A673 (cell line): ENCODE results near the gene HMGXB3. TPM values are rescaled to one million over a fixed set of nuclear protein-coding genes. Genes with fewer than 3 reads are reported as not detected.
A peak's percentile ranks its signal among the peaks of the same experiment; 100 is the strongest.
"Not testable (repeated sequence)": the region's sequence is repeated elsewhere in the genome, so short reads cannot be mapped to it uniquely, and the experiment has no call there.

Experiments used
- BruUV-seq: library from RNA; stranded (reverse); fragments of 400-500 nt; replicated peaks from 2 replicates; lab custom pipeline; 2021; lab: Mats Ljungman, UMichigan
- CTCF ChIA-PET: fragments of 300-600 bp; sonication (Branson Sonifier 250); formaldehyde crosslinking; loops from one replicate; lab custom pipeline; 2022; ENCODE audit warnings: antibody characterized with exemption; lab: Charles Lee
- POLR2A ChIA-PET: fragments of 300-600 bp; sonication (Branson Sonifier 250); formaldehyde crosslinking; loops from one replicate; lab custom pipeline; 2022; ENCODE audit warnings: antibody characterized with exemption; ENCODE audit not compliant: low non-redundant PET; lab: Charles Lee
- DNase-seq: peaks from one replicate; pipeline ENCODE4 v3.0.0-alpha.2; 2015; ENCODE audit warnings: low spot score
- H3K27ac ChIP-seq: fragments of 200-600 bp; sonication (generic); 2 replicates; pipeline ENCODE4 v1.5.1; 2016; ENCODE audit warnings: mixed run types, low read depth, mild to moderate bottlenecking, mixed read lengths, antibody characterized with exemption, low read length; ENCODE audit not compliant: poor library complexity, severe bottlenecking
- H3K27me3 ChIP-seq: fragments of 200-600 bp; sonication (generic); replicated peaks from 2 replicates; pipeline ENCODE4 v1.6.1; 2017; ENCODE audit warnings: mixed run types, low read depth, mild to moderate bottlenecking, mixed read lengths, antibody characterized with exemption, low read length; ENCODE audit not compliant: insufficient read depth, poor library complexity
- H3K36me3 ChIP-seq: fragments of 200-600 bp; sonication (generic); 2 replicates; pipeline ENCODE4 v1.6.1; 2016; ENCODE audit warnings: mixed run types, mild to moderate bottlenecking, mixed read lengths, antibody characterized with exemption, low read length; ENCODE audit not compliant: insufficient read depth, poor library complexity, severe bottlenecking
- H3K4me1 ChIP-seq: fragments of 200-600 bp; sonication (generic); 2 replicates; pipeline ENCODE4 v1.6.1; 2017; ENCODE audit warnings: mixed run types, mild to moderate bottlenecking, mixed read lengths, antibody characterized with exemption, low read length; ENCODE audit not compliant: insufficient read depth, poor library complexity, severe bottlenecking
- H3K4me3 ChIP-seq: fragments of 200-600 bp; sonication (generic); 2 replicates; pipeline ENCODE4 v1.5.1; 2016; ENCODE audit warnings: low read depth, mixed run types, mild to moderate bottlenecking, mixed read lengths, low read length; ENCODE audit not compliant: poor library complexity, severe bottlenecking
- H3K9me3 ChIP-seq: fragments of 200-600 bp; sonication (generic); 2 replicates; pipeline ENCODE4 v1.6.1; 2016; ENCODE audit warnings: mixed run types, low read depth, mild to moderate bottlenecking, mixed read lengths, antibody characterized with exemption, low read length; ENCODE audit not compliant: poor library complexity, severe bottlenecking
- CTCF ChIP-seq: fragments of 300-800, 200-600 bp; sonication (generic); conservative IDR thresholded peaks from 2 replicates; pipeline ENCODE4 v1.5.1; 2017; ENCODE audit warnings: low read depth, mild to moderate bottlenecking, antibody characterized with exemption, low read length, moderate library complexity, mixed read lengths
- EZH2 ChIP-seq: fragments of 200-600 bp; sonication (generic); IDR thresholded peaks from 2 replicates; pipeline ENCODE4 v1.6.1; 2017; ENCODE audit warnings: borderline replicate concordance, low read depth, mild to moderate bottlenecking, mixed read lengths, antibody characterized with exemption, low read length; ENCODE audit not compliant: poor library complexity, severe bottlenecking
- intact Hi-C: fragments of 100-400 bp; cut with micrococcal nuclease; formaldehyde crosslinking; loops from one replicate; pipeline ENCODE4 v1.10.0; 2022; ENCODE audit not compliant: unreplicated experiment
- total RNA-seq: library from RNA; stranded (reverse); gene quantifications from 2 replicates; pipeline ENCODE4 v1.2.3, GENCODE V29; 2021

The HMGXB3 gene
- total RNA-seq, 1 experiment from 2014 or later, result 52.6 TPM

- no peak overlapping the region for H3K4me3 ChIP-seq
- ChIA-PET POLR2A (no interaction called here), CTCF (interaction anchor here (0.7 kb wide), 1 partner anchor 126 kb away, joined by 6 read pairs; no protein-coding TSS in a partner anchor)
- peaks cover 30% of the 10 kb centered on the region for H3K4me1 ChIP-seq
- DNase-seq, result no peak
- H3K36me3 ChIP-seq, result peaks cover 77% of the 10 kb centered on the region
- H3K9me3 ChIP-seq, result no peaks in the 10 kb centered on the region
- no TSS peak for BruUV-seq
- H3K27ac ChIP-seq, result peak overlapping the region; percentile 56
- no peak for TF ChIP-seq CTCF
- no peak for TF ChIP-seq EZH2
- H3K27me3 ChIP-seq, result no peaks in the 10 kb centered on the region
- intact Hi-C loops, result no loop called here
These were observed 26.2 kb downstream of the HMGXB3 start for GRCh38 chr5:150026682-150027172.

DNA sequence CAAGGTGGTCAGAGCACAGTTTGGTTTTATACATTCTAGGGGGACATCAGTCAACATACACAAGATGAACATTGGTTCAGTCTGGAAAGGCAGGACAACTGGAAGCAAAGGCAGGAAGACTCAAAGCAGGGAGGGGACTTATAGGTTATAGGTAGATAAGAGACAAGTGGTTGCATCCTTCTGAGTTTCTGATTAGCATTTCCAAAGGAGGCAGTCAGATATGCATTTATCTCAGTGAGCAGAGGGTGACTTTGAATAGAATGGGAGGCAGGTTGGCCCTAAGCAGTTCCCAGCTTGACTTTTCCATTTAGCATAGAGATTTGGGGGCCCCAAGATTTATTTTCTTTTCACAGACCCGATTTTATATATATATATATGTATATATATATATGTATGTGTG lies 27.5 kb downstream of the HMGXB3 start:
- H3K27ac ChIP-seq, H3K9me3 ChIP-seq, POLR2A ChIA-PET, CTCF ChIA-PET, DNase-seq, H3K27me3 ChIP-seq, H3K4me3 ChIP-seq, intact Hi-C loops, BruUV-seq: not testable (repeated sequence)
- peaks cover 82% of the 10 kb centered on the region for H3K36me3 ChIP-seq
- H3K4me1 ChIP-seq, result peaks cover 17% of the 10 kb centered on the region

DNA sequence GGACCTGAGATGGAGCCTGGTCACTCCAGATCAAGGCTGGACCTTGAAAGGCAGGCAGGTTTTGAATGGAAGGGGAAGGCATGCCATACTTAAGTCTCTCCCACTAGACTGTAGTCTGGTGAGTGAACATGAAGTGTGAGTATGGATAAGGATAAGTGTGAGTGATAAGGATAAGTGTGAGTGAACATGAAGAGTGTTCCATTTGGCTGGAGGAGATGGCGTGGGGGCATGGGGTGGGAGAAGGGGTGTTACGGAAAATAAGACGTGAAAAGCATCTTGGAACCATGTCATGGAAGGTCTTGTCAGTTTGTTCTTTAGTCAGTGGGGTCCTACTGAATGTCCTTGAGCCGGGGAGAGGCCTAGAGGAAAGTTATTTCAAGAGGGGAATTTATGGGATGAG lies 32.8 kb downstream of the HMGXB3 start:
- H3K27ac ChIP-seq, result no peak overlapping the region
- TF ChIP-seq CTCF (no peak), EZH2 (no peak)
- peaks cover 87% of the 10 kb centered on the region for H3K36me3 ChIP-seq
- H3K4me3 ChIP-seq, result no peak overlapping the region
- H3K9me3 ChIP-seq, result no peaks in the 10 kb centered on the region
- CTCF ChIA-PET, result no interaction called here
- POLR2A ChIA-PET, result no interaction called here
- peaks cover 4% of the 10 kb centered on the region for H3K4me1 ChIP-seq
- BruUV-seq, result no TSS peak
- no peak for DNase-seq
- intact Hi-C loops, result no loop called here
- no peaks in the 10 kb centered on the region for H3K27me3 ChIP-seq

- no peaks in the 10 kb centered on the region for H3K9me3 ChIP-seq
- BruUV-seq, result no TSS peak
- no peak overlapping the region for H3K27ac ChIP-seq
- ChIA-PET POLR2A (no interaction called here), CTCF (no interaction called here)
- H3K36me3 ChIP-seq, result peaks cover 90% of the 10 kb centered on the region
- no peaks in the 10 kb centered on the region for H3K27me3 ChIP-seq
- TF ChIP-seq CTCF, result no peak
- H3K4me3 ChIP-seq, result no peak overlapping the region
- intact Hi-C loops, result no loop called here
- H3K4me1 ChIP-seq, result peaks cover 11% of the 10 kb centered on the region
- DNase-seq, result no peak
These were observed 34.1 kb downstream of the HMGXB3 start for GRCh38 chr5:150034662-150035061.
